Measurements from ENCODE around the gene RHBDL1. TPM values are rescaled to one million over a fixed set of nuclear protein-coding genes. Genes with fewer than 3 reads are reported as not detected.

Gene RHBDL1
- total RNA-seq, 1 donor from 2014 or later: 6.1 TPM

GRCh38 chr16:727291-727977 is 52.0 kb downstream of the RHBDL1 start:
- Mint-ChIP-seq H3K27ac (no peak overlapping the region), H3K27me3 (ENCODE audit: low read depth) (peaks cover 18% of the 10 kb centered on the region), H3K4me3 (peak overlapping the region; percentile 20), H3K9me3 (no peaks in the 10 kb centered on the region), H3K4me1 (no peaks in the 10 kb centered on the region), H3K36me3 (no peaks in the 10 kb centered on the region)
- DNase-seq (ENCODE audit: low spot score in 2 of 2, unreplicated experiment in 2 of 2): no peak
- TF ChIP-seq CTCF (IDR thresholded peaks at IDR 0.05; ENCODE audit: unreplicated experiment): no peak

Other genes starting within 250 kb of the RHBDL1 start
- 48.2 to 49.1 TPM (median 48.7 TPM) in 3 replicates for gene CAPN15, start 148.0 kb upstream of the RHBDL1 start, total RNA-seq
- gene PRR35, start 115.3 kb upstream of the RHBDL1 start, total RNA-seq: 0.25 TPM in 1 of 3 replicates, not detected in the others
- 2.3 to 3.0 TPM (median 2.7 TPM) in 3 replicates for gene NHLRC4, start 108.7 kb upstream of the RHBDL1 start, total RNA-seq
- 78.5 to 86.7 TPM (median 84.8 TPM) in 3 replicates for gene PIGQ, start 105.7 kb upstream of the RHBDL1 start, total RNA-seq
- 23.2 to 26.2 TPM (median 25.5 TPM) in 3 replicates for gene RAB40C, start 85.6 kb upstream of the RHBDL1 start, total RNA-seq
- gene WFIKKN1, start 44.7 kb upstream of the RHBDL1 start, total RNA-seq: 0.47 to 0.94 TPM (median 0.84 TPM) in 3 replicates
- gene METTL26, start 39.4 kb upstream of the RHBDL1 start, total RNA-seq: 72.1 to 74.0 TPM (median 73.2 TPM) in 3 replicates
- gene MCRIP2, start 33.8 kb upstream of the RHBDL1 start, total RNA-seq: 20.5 to 24.6 TPM (median 21.7 TPM) in 3 replicates
- gene WDR90, start 26.3 kb upstream of the RHBDL1 start, total RNA-seq: 75.9 to 86.9 TPM (median 77.2 TPM) in 3 replicates
- gene RHOT2, start 7.5 kb upstream of the RHBDL1 start, total RNA-seq: 190 to 207 TPM (median 194 TPM) in 3 replicates
- gene STUB1, start 4.7 kb downstream of the RHBDL1 start, total RNA-seq: 69.4 to 79.9 TPM (median 72.5 TPM) in 3 replicates
- 46.1 to 51.2 TPM (median 46.5 TPM) in 3 replicates for gene JMJD8, start 8.7 kb downstream of the RHBDL1 start, total RNA-seq
- gene WDR24, start 14.7 kb downstream of the RHBDL1 start, total RNA-seq: 20.6 to 22.8 TPM (median 21.9 TPM) in 3 replicates
- gene FBXL16, start 30.1 kb downstream of the RHBDL1 start, total RNA-seq: 0.18 to 0.85 TPM (median 0.23 TPM) in 3 replicates
- gene METRN, start 39.4 kb downstream of the RHBDL1 start, total RNA-seq: 12.8 to 15.3 TPM (median 15.1 TPM) in 3 replicates
- 26.2 to 33.8 TPM (median 27.5 TPM) in 3 replicates for gene ANTKMT, start 45.5 kb downstream of the RHBDL1 start, total RNA-seq
- 2.5 to 3.2 TPM (median 2.7 TPM) in 3 replicates for gene CCDC78, start 50.8 kb downstream of the RHBDL1 start, total RNA-seq
- 6.4 to 8.6 TPM (median 7.4 TPM) in 3 replicates for gene HAGHL, start 51.4 kb downstream of the RHBDL1 start, total RNA-seq
- 39.9 to 46.0 TPM (median 45.1 TPM) in 3 replicates for gene CIAO3, start 65.3 kb downstream of the RHBDL1 start, total RNA-seq
- gene MSLN, start 85.1 kb downstream of the RHBDL1 start, total RNA-seq: 5.0 to 5.8 TPM (median 5.7 TPM) in 3 replicates
- gene RPUSD1, start 112.7 kb downstream of the RHBDL1 start, total RNA-seq: 21.5 to 23.0 TPM (median 21.9 TPM) in 3 replicates
- 85.6 to 89.2 TPM (median 87.5 TPM) in 3 replicates for gene CHTF18, start 112.9 kb downstream of the RHBDL1 start, total RNA-seq
- not detected in 3 replicates for gene GNG13, start 125.1 kb downstream of the RHBDL1 start, total RNA-seq

All from mesothelial cell of epicardium (in vitro differentiated cells).